HG02610 (cell line): ENCODE data around the gene PNLDC1.
"Not testable (repeated sequence)": the region's sequence is repeated elsewhere in the genome, so short reads cannot be mapped to it uniquely, and the experiment has no call there.

ENCODE experiments used
- ATAC-seq: cut with Tn5 transposase; IDR thresholded peaks from one replicate; pipeline ENCODE4 v1.9.1; 2021; ENCODE audit warnings: mild to moderate bottlenecking, moderate library complexity; ENCODE audit not compliant: unreplicated experiment

Gene PNLDC1

GRCh38 chr6:159844737-159845645, 44.9 kb downstream of the PNLDC1 start:
- ATAC-seq = no peak

GRCh38 chr6:159848552-159848951, 48.5 kb downstream of the PNLDC1 start:
- not testable (repeated sequence) for ATAC-seq

GRCh38 chr6:159849851-159850250, 49.8 kb downstream of the PNLDC1 start:
- not testable (repeated sequence) for ATAC-seq

- ATAC-seq = no peak
These were observed 52.8 kb downstream of the PNLDC1 start for GRCh38 chr6:159852877-159853276.

GRCh38 chr6:159853754-159854153, 53.7 kb downstream of the PNLDC1 start:
- no peak for ATAC-seq

- no peak for ATAC-seq
These were observed 54.9 kb downstream of the PNLDC1 start for GRCh38 chr6:159854959-159855358.

- ATAC-seq = no peak
These were observed 58.2 kb downstream of the PNLDC1 start for GRCh38 chr6:159858259-159858658.

GRCh38 chr6:159860482-159860881, 60.4 kb downstream of the PNLDC1 start:
- no peak for ATAC-seq

GRCh38 chr6:159862103-159862502, 62.0 kb downstream of the PNLDC1 start:
- ATAC-seq = no peak

GRCh38 chr6:159863341-159863740, 63.3 kb downstream of the PNLDC1 start:
- not testable (repeated sequence) for ATAC-seq

- ATAC-seq = no peak
These were observed 65.3 kb downstream of the PNLDC1 start for GRCh38 chr6:159865226-159865920.

- ATAC-seq = no peak
These were observed 66.5 kb downstream of the PNLDC1 start for GRCh38 chr6:159866286-159867247.
